Occipital lobe (tissue), 2 donors: ENCODE results near the gene WWC1. TPM values are rescaled to one million over a fixed set of nuclear protein-coding genes. Genes with fewer than 3 reads are reported as not detected.

ENCODE experiments used
- DNase-seq: peaks from one replicate; lab custom pipeline; 2025; lab: John Stamatoyannopoulos, UW
- total RNA-seq: library from RNA; depleted of rRNA; stranded (reverse); fragments of >200 nt; gene quantifications from one replicate; pipeline ENCODE4 v1.2.3, GENCODE V29; 2014

The WWC1 gene
- total RNA-seq, 1 donor from 2014 or later: 116 TPM

DNA sequence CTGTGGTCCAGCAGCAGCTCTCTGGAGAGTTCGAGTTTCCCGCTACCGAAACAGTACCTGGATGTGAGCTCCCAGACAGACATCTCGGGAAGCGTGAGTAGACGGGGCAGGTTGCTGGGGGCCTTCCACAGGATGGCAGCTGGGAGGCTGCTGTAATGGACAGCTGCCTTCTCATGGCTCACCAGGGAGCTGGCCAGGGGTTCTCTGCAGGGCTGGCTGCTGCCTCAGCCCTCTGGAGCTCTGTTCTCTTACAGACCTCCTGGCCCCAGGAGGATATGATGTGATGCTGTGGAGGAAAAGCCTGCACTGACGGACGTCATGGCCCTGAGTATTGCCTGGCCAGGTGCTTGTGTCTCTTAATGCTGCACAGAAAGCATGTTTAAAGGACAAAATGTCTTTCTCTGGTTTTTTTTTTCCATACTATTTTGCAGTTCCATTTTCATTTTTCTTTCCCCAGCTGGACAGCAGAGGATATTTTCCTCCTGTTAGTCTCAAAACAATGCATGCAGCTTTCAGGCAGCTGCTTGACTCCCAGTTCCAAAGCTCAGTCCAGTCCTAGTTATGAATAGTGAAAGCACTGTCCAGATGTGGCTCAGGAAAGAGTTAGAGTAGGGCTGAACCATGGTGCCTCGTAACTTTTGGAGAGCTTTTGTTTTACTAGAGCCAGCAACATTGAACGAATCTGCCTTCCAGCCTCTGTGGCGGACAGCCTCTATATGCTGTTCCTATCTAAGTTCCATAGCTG, 117.3 kb downstream of the WWC1 start:
- DNase-seq: no peak

DNA sequence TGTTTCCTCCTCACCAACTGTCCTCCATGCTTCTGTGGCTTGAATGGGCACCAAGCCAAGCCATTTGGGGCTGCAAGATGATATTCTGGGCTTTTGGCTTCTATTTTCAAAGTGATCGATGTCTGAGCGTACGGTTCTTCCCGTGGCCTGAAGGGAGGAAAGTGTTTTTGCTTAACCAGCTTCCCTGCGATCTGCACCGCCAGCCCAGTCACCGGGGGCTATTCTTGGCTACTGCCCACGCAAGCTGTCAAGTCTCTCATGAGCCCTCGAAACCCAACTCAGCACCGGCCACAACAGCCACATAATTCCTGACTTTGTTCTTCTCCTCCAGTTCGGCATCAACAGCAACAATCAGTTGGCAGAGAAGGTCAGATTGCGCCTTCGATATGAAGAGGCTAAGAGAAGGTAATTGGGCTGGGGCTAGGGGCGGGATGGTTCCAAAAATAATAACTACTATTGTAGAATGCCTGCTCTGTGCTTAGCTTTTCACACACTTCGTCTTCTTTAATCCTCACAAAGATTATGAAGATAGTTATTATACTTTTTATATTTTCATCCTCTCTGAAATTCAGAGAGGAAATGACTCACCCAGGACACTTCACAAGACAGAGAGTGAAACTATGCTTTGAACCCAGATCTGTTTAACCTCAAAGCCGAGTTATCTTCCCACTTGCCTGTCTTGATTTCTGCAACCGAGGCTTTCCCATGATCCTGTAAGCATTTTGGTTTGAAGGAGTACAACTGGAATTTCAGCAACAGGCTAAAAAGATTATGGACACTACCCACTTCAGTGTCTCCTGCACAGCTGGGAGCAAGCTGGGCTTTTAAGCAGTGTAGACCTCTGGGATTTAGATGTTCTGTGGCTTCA, 118.4 kb downstream of the WWC1 start:
- DNase-seq: peak; percentile 24

DNA sequence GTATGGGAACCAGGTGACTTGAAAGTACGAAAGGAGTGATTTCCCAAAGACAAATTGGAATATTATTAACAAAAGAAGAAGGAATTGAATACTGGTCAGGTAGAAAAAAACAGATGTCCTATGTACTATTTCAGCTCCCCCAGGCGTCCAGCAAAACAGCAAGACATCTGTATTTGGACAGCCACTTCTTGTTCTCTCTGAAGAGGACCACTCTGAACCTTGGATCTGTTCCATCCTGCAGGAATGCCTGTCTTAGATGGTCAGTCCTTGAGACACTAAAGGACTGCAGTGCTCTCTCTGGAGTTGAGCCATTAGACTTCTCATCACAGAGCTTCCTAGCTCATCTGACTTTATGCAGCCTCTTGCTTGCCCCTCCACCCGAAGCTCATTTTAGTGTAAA, 120.4 kb downstream of the WWC1 start:
- no peak for DNase-seq

DNA sequence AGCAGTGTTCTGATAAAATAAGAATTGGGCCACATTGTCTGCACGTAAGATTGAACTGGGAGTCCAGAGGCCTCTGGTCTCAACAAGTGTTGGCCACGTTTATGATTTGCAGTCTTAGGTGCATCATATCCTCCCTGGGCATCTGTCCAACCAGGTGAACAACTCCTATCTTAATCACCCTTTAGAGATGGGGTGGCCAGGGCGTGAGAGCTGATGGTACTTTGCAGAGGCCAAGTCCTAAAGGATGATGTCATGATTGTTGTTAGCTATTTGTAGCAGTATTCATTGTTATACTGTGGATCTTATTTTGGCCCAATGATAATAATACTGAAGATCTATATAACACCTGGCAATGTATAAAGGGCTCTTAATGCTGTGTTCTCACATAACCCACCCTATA, 121.6 kb downstream of the WWC1 start:
- no peak for DNase-seq

DNA sequence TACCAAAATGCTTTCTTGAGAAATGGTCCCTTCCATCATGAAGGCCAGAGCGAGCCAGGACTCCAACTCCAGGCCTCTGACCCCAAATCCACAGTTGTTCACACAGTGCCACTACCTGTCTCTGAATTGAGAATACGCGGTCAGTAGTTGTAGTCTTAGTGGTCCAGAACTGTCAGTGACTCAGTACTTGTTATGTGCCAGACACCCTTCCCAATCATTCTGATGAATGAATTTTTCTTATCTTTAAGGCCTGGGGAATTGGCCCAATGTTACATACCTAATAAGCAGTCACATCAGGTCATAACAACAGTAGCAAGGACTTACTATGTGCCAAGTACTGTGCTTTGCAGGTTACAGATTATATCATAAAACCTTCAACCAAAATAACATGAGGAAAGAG, 122.2 kb downstream of the WWC1 start:
- no peak for DNase-seq

DNA sequence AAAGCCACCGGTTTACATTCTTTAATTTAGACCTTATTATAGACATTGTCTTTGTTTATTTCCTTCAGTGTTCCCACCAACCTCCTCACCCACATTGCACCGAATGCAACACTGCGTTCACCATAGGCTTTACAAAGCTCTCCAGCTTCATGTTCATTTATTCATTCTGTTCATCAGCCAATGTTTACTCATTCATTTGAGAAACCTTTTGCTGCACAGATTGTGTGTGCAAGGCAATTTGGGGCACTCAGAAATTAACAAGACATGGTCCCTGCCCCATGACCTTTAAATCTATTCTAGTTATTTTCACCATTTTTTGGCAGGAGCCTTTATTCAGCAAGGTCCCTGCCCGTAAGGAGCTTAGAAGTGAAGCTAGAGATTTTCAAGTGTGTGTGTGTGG, 124.0 kb downstream of the WWC1 start:
- DNase-seq: no peak

DNA sequence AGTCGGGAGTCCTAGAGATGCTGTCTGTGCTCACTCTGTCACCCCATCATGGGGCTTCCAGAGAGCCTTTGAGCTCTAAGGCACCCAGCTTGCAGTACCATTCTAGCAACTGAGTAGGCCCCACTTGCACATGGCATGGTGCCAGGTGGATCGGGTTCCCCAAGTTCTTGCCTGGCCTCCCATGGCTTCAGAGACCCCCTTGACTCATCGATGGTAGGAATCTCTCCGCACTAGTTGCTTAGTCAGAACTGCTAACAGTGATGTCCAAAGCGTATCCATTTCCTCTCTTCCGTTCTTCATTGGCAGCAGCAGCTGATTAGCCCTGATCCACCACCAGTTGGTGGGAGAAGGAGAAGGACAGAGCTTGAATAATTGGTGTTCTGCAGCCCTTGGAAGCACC, 124.5 kb downstream of the WWC1 start:
- no peak for DNase-seq

DNA sequence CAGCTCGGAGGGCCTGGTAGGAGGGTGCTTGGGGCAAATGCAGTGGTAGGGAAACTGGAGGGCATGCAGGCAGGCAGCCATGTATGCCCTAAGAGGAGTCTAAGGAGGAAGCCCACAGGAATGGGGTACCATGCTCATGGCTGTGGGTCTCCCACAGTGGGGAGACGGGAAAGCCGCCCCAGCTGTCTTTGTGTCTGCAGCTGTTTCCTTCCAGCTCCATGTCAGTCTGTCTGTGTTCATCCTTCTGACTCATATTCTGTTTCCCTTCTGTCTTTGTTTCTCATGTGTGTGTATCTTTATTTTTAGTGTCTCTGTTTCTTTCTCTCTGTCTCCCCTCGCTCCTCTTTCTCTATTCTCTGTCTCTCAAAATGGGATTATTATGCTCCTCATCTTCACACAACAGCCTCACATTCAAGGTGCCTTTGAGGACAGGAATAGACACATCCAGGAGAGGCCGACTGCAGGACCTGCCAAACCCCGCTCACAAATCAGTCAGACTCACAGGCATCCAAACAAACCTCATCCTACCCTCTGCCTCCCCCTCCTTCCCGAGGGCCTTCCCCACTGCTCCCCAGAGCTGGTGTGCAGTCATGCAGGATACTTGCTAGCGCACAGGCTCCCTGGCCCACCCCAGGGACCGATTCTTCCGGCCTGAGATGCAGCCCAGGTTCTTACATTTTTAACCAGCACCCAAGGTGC, 126.4 kb downstream of the WWC1 start:
- no peak for DNase-seq

DNA sequence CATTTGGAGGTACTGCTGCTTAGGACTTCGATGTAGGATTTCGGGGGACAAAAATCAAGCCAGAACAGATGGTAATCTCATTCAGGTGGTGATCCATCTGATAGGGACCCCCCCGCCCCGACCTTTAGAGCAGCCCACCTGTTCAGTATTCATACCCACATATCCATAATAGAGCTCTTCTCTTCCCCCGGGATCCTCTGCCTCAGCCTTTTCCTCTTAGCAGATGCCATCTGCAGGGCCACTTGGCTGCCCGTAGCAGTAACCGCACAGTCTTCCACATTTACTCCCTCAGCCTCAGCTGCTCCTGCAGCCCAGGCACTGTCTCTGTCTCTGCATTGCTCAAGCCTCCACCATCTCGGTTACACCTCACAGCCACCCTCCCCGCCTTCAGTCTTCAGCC, 129.0 kb downstream of the WWC1 start:
- DNase-seq: no peak

DNA sequence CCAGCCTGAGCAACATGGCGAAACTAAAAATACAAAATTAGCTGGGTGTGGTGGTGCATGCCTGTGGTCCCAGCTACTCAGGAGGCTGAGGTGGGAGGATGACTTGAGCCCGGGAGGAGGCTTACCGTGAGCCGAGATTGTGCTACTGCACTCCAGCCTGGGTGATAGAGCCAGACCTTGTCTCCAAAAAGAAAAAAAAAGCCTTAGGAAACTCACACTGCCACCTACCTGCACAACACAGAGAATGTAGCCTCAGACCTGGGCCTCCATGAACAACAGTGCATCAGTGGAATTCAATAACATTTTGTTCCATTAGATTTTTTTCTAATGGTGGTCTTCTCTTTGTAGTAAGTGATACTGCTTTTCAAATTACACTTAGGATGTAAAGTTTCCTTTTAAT, 131.0 kb downstream of the WWC1 start:
- no peak for DNase-seq

DNA sequence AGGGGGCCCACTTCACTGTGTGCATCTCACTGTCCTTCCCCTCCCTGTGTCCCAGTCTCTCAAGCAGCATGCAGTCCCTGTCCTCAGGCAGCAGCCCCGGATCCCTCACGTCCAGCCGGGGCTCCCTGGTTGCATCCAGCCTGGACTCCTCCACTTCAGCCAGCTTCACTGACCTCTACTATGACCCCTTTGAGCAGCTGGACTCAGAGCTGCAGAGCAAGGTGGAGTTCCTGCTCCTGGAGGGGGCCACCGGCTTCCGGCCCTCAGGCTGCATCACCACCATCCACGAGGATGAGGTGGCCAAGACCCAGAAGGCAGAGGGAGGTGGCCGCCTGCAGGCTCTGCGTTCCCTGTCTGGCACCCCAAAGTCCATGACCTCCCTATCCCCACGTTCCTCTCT, 132.0 kb downstream of the WWC1 start:
- DNase-seq: no peak

DNA sequence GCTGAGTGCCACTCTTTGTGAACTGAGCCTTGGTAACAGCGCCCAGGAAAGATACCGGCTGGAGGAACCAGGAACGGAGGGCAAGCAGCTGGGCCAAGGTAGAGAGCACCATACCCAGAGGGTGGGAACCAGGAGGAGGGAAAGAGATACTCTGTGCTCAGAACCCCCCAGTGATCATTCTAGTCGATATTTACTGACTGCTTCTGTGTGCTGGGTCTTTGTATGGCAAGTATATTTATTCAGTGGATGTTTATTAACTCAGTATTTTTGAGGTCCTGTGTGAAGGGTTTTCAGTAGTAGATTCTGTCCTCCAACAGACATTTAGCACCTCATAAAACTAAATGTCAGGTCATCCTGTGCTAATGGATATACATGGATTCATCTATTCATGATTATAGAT, 132.5 kb downstream of the WWC1 start:
- DNase-seq: no peak

DNA sequence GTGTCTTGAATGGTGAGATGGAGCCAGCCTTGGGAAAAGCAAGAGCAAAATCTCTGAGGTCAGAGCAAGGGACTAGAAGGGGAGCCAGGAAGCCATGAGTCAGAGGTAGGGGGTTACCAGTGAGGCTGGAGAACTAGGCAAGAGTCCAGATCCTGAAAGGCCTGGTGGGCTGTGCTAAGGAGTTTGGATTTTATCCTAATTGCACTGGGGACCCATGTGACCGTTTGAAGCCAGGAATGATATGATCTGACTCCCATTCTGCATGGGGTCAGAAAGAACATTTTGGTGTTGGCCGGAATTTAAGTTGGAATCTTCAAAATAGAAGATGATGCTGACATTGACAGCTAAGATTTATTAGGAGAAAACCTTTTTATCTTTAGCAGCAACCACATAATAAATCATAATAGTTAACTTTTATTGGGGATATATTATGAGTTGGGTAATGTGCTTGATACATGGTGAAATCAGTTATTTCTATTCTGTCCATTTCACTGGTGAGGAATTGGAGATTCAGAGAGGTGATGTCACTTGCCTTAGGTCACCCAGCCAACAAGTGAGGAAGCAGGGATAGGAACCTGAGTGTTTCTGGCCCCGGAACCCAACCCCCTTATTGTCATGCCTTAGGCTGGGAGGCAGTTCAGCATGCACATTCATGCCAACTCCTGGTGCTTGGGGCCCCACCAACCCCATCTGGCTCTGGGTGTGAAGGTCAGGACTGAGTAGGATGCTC, 133.3 kb downstream of the WWC1 start:
- no peak for DNase-seq

DNA sequence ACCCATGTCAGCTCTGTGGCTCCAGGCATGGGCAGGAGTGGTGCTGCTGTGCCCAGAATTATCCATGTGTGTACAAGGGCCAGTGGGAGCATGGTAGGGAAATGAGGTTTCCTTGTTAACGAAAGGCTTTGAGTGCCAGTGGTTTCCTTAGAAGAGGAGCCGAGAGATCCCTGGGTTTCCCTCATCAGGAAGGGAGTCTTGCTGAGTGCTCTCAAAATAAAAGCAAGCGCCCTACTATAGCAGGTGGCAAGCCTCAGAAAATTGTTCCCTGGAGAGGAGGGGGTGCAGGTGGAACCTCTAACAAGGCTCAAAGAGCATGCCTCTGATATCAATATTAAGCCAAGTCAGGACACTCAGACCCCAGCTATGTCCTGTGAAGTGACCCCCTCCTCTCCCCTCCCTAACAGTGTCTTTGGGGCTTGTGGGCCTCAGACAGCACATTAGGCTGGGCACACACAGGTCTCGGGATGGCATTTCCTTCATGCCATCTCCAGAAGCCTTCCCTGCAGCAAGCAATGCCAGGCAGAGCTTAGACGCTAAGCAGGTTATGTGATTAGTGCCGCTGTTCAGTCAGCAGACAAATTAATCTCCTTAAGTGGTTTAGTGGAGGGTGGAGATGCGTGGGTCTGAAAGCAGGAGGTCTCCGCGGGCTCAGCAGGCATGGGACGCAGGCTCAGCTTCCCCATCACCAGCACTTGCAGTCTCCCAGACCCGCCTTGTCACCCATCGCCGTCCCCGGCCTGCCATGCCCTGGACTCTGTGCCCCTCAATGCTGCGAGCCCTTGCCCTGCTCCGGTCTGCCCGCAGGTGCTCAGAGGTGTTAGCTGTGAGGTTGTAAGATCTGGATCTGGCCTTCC, 134.8 kb downstream of the WWC1 start:
- no peak for DNase-seq

DNA sequence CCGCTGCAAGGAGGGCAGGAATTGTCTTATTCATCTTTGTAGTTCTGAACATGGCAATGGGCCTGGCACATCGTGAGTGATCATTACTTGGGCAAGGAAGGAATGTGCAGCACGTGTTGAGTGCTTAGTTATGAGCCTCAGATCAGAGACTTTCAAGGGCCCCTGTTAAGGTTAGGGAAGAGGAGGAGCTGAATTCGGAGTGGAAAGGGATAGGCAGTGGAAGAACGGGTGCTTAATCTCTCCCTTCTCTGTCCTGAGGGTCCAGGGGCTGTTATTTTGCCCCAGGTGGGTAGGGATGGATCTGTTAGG, 135.4 kb downstream of the WWC1 start:
- DNase-seq: no peak

DNA sequence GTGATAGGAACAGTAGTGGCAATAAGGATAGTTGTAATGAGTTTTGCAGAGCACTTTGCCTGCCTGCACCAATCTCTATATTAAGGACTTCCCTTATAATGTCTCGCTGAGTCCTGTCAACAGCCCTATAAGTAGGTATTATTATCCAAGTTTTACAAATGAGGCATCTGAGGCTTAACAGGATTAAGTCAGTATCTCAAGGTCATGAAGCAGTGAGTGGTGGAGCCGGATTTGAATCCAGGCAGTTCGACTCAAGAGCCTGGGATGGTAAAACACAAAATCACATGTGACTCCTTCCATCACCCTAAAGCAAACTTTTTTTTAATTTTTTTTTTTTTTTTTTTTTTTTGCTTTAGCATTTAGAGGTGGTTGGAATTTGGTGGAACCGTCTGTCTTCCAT, 135.8 kb downstream of the WWC1 start:
- DNase-seq: no peak

DNA sequence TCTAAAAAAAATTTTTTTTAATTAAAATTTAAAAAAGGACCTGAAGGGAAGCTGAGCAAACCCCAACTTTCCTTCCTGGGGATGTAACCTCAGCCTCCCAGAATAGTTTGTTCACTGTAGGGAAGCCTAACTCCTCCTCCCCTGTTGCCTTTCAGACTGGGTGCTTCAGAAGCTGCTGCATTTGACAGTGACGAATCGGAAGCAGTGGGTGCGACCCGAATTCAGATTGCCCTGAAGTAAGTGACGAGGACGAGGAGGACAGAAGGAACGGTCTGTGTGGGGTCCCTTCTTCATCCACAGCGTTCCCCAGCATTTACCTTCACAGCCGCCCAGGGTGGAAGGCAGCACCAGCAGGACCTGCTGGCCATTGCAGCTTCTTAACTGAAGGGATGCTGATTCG, 137.1 kb downstream of the WWC1 start:
- DNase-seq: no peak

DNA sequence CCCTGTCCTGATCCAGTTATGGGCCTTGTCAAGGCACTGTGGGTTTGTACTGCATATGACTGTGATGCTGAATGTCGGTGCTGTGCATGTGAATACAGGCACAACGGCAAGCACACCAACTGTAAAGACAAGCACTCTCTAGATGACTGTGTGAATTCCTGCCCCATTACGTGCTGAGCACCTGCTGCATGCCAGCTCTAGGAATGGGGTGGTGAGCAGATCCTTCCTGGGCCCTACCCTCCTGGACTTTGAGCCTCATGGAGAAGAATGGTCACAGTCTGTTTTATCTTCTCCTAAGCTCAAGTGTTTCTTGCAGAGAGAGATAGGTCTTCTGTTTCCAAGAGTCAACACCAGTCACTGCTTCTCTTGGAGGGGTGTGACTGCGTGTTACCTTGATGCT, 138.9 kb downstream of the WWC1 start:
- no peak for DNase-seq

DNA sequence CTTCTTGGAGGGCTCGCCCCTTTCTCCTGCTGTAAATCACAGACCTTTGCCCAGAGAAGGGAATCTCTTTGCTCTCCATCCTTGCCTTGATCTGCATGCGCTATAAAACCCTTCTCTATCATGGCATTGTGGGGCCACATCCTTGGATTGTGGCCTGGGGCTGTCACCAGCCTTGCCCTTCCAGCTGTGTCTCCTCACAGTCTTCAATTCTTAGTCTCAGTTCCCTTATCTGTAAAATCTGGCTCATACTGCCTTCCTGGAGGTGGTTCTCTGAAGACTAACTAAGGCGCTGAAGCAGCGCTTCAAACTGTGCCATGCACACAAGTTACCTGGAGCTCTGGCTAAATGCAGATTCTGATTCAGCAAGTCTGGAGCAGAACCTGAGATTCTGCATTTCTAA, 141.5 kb downstream of the WWC1 start:
- DNase-seq: no peak

DNA sequence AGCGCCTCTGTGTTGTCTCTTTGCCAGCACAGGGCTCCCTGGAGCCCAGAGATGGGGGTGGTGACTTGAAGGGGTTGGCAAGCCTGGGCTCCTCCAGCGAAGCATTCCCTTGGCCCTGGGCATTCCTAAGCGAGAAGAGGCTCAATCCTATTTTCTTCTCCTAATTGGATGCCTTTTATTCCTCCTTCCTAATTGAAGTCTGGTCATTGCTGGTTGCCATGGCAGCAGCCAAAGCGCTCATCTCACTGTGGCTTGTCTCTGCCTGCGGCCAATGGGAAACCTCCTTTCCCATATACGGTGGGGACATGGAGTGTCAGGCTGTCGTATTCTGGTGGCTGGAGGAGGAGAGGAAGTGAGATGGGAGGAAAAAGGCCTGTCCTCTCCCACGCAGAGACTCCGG, 142.6 kb downstream of the WWC1 start:
- peak; percentile 67 for DNase-seq

DNA sequence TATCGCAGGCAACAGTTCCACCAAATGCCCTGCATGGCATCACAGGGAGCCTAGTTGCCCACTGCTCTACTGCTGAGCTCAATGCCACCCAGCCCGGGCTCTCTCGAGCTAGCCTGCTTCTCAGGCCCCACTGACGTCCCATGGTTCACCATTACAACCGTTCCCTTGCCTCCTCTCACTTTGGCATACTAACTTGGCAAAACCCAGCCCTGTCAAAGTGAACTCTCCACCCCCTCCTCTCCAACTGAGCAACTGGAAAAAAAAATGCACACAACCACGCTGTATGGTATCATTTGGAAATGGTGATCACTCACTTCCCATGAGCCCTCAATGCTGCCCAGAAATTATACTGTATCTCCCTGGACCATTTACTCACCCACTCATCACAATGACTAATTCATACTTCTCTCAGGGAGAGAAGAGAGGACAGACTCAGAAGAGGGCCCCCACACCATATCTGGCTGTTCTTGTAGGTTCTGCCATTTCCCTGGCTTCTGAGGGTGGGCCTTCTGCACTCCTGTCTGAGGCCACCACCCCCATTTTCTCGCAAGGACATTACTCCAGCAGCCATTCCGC, 143.4 kb downstream of the WWC1 start:
- DNase-seq: no peak
